Islet precursor cell (in vitro differentiated cells): ENCODE measurements around the gene TSHR.

Experiments used
- DNase-seq: peaks from one replicate; pipeline ENCODE4 v3.0.0-alpha.2; 2018

The TSHR gene

GRCh38 chr14:80955416-80955941, at the start of gene TSHR:
Gene TSHR, plus strand, starts transcription at chr14:80955621. Its CDS starts 60 bp downstream, at chr14:80955681.
- peak; percentile 57 for DNase-seq

GRCh38 chr14:80906336-80906735, 49.1 kb upstream of the TSHR start:
- DNase-seq, result no peak

DNA sequence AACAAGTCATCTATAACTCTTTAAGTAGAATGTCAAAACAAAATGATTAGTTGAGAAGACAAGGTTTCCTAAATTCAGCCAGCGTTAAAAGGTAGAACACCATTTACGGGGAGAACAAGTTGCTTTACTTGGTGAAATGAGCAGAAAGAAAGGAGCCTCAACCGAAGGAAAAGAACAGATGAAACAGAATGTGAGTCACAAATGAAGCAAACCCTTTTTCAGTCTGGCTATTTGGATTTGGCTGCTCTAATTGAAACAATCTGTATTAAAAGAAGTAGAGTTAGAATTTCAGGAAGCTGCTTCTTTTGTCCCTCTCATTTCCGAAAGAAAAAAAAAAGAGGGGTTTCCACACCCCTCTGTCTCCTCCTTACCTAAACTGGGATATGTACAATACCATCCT, 48.5 kb upstream of the TSHR start:
- no peak for DNase-seq

DNA sequence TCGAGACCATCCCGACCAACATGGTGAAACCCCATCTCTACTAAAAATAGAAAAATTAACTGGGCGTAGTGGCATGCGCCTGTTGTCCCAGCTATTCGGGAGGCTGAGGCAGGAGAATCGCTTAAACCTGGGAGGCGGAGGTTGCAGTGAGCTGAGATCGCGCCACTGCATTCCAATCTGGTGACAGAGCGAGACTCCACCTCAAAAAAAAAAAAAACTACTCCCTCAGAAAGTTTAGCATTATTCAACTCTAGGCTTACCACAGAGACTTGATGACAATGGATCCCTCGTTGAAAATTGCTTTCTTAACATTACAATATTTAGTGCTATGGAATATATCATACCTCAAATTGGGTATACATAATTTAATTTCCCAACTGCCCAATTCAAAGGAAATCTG, 43.4 kb upstream of the TSHR start:
- DNase-seq, result peak; percentile 51

DNA sequence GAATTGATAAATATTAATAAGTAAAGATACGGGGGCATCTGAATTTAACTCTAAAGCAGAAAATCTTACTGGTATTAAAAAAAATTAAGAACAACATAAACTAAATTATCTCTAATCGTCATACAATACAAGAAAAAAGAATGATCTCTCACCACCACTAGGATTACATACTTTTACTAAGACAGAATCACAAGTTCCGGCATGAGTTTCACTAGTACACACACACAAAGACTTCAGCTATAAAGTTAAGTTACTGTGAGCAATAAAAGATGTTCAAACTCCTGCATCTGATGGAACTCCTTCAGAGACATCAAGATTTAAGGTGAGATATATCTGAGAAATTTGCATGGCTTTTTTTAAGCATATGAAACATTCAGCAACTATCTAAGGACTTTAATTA, 35.8 kb upstream of the TSHR start:
- no peak for DNase-seq

- DNase-seq, result no peak
Measured at GRCh38 chr14:80923368-80923767, 32.1 kb upstream of the TSHR start.

DNA sequence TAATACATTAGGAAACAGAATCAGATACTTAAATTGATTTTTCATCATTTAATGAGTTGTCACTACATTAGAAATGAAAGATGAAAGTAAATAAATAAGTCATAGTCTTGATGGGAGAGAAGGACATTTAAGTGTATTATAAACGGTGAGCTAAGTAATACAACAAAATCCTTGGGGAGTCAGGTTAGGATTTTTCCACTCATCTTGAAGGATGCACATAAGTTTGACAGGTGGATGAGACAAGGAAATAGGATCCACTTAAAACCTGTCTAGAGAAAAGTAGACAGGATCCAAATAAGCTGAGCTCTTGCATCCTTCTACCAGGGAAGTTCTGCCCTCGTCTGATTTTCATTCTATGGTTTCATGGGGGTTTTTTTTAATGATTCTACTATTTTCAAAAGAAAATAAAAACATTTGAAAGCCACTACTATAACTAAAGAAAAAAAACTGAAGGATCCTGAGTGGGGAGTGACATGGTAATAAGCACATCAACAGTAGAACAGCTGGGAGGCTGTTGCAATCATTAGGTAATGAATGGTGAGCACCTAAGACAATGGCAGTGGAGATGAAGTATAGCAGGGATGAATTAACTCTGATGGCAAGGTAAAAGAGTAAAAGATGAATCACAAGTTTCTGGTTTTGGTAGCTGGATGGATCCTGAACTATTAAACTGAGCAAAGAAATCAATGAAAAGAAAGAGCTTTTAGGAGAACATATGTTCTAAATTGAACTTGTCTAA, 30.9 kb upstream of the TSHR start:
- DNase-seq, result no peak

GRCh38 chr14:80926397-80927082, 28.9 kb upstream of the TSHR start:
- DNase-seq, result no peak

DNA sequence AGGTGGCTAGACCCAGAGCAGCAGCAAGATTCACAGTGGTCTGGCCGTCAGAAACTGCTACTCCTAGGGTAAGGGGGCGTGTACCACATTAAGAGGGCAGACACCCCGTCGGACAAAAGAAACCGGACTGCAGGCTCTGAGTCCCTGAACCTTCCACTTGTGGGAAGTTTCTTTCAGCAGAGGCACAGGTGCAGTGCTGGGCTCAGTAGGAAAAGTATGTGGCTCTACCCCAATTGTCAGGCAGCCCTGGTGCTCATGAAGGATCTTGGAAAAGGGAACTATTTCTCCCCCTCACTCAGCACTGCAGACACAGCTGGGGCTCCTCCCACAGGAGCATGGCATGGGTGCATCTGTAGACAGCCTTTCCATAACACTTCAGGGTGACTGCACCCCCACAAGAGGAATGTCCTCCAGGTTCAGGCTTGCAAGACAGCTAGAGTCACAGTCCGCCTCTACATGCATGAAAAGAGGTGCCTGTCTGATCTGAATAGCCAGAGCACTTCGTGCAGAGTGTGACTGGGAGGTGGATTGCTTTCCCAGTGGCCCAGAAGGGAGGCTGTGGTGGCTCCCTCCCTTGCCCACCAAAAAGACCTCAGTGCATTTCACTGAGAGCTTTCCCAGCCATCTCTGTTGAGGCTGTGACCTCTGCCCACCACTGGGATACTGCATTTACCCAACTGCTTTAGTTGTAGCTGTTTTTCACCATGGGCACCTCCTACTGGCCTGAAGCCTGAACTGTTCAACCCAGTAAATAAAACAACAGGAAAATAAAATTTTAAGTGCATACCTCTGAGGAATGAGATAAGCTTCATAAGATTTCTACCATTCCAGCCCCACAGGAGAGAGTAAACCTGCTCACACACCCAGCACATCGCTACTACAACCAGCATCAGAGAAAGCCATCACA, 28.1 kb upstream of the TSHR start:
- DNase-seq, result no peak

DNA sequence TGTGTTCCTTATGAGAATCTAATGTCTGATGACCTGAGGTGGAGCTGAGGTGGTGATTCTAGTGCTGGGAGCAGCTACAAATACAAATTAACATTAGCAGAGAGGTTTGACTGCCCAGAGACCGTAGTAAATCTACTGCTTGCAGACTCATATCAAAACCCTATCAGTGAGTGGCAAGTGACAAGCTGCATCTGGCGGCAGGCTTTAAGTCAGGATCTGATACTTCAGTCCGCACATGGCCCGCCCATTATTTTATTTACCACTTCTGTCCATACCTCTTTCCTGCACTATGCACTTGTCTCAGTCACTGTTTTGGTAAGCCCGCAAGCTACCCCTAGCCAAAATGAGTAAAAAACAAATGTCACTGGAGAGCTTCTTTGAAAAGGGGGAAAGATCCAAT, 25.3 kb upstream of the TSHR start:
- DNase-seq, result no peak

DNA sequence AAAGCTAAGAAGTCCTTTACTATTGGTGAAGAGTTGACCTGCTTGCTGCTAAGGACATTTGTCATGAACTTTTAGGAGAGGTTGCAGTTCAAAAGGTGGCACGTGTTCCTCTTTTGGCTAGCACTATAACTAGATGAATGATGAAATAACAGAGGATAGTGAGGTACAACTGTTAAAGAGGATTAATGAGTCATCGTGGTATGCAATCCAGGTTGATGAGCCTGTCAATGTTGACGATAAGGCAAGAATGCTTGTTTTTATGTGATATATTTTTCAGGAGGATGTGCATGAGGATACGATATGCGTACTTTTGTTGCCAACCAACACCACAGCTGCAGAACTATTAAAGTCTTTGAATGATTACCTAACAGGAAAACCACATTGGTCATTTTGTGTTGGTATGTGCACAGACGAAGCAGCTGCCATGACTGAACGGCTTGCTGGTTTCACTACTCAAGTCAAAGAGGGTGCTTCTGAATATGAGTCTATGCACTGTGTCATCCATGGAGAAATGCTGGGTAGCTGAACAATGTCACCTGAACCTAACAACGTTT, 24.5 kb upstream of the TSHR start:
- DNase-seq, result no peak

- DNase-seq, result no peak
Measured at GRCh38 chr14:80933282-80933681, 22.1 kb upstream of the TSHR start.

DNA sequence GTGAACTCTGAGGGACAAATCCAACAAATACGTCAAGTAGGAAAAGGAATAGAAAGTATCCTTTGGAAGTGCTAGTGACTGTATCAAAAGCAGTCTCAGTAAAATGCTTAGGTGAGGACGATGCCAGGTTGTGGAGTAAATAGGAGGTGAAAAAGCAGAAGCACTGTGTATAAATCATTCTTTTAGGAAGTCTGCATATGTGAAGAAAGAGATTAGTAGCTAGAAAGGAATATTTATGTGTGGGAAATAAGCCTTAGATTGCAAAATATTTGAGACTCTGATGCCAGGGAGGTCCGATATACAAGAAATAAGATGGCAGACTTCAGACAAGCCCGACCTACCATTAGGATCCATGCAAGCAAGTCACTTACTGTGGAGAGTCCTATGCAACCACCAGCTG, 21.7 kb upstream of the TSHR start:
- no peak for DNase-seq

DNA sequence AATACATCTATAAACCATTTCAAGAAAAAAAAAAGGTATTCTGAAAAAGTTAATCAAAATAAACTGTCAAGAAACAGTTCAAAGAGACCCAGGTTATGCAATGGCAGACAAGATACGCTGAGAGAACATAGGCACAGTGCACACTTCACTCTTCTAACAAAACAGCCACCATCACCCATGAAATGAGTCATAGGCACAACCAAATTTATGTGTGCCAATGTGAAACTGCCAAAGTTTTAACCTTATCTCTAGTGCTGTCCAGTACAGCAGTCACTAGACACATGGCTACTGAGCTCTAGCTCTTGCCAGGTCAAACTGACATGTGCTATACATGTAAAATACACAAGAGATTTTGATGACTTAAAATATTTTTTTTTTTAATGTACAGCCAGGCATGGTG, 15.3 kb upstream of the TSHR start:
- no peak for DNase-seq

DNA sequence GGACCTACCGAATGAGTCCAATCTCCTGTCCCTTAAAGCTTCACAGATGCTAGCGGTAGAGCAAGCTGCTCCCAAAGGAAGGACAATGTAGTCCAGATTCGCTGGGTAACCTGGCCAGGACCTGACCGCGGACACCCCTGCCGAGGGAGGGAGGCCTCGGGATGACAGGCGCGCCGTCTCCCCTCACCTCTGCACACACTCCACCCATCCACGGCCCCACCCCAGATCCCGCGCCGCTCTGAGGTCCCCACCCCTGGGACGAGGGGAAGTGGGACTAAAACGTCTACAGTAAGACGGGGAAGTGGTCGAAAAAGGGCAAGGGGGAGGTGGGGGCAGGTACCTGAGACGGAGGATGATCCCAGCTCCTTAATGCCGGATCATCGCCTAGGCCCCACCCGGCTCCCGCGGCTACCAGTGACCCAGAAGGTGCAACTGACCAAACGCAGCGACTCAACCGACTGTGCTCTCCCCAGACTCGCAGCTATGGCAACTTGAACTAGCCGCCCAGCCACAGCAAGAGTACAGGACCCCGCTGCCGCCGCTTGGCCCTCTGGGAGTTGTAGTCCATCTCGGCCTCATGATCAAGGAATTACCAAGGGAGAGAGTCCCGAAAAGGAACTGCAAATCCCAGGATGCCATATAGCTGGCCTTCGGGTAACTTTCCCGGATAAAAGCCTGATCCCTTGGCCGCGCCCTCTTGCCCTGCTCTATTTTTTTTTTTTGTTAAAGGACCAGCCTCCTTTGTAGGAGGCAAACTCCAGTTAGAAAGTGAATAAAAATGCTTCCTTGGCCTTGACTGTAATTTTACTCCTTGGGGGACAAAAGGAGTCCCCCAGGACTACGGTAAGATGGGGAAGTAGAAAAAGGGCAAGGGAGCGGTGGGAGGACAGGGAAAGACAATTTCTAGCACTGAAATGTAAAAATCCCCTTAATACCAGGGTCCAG, 13.9 kb upstream of the TSHR start, which contains the start of gene CEP128:
Gene CEP128 (minus strand): TSS at position 498 of the 945 bp plus-strand sequence.
- DNase-seq, result peak; percentile 99

DNA sequence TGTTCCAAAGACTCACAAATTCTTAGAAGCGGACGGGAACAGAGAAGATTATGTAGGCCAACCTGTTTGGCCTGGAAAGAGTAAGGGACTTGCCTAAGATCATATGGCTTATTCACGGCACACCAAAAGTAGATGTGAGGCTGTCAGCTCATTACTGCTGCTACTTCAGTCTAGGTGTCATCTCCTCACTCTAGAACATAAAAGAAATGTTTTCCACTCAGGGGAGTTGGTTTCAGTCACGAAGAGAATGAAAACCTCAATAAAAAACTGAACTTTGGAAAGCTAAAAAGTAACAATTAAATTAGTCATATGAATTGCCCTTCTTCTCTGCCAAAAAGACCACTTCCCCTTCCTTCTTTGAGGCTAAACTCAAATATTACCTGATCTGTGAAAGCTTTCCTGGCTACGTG, 13.2 kb upstream of the TSHR start:
- no peak for DNase-seq

- no peak for DNase-seq
Measured at GRCh38 chr14:80944861-80945617, 10.4 kb upstream of the TSHR start.

DNA sequence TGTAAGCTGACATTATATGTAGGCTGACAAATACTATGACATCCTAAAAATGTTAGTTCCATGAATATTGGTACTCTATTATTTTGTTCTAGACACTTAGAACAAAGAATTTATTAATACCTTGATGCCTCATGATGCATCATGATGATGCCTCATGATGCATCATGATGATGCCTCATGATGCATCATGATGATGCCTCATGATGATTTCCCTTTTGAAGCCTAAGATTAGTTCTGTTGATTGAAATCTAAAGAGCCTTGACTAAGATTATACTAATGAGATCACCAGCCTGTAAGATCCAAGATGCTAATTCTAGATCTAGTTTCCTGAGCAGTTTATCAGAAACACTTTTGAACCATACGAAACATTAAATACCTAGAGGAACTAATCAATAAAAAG, 9.2 kb upstream of the TSHR start:
- no peak for DNase-seq

GRCh38 chr14:80946797-80947196, 8.6 kb upstream of the TSHR start:
- DNase-seq, result no peak

DNA sequence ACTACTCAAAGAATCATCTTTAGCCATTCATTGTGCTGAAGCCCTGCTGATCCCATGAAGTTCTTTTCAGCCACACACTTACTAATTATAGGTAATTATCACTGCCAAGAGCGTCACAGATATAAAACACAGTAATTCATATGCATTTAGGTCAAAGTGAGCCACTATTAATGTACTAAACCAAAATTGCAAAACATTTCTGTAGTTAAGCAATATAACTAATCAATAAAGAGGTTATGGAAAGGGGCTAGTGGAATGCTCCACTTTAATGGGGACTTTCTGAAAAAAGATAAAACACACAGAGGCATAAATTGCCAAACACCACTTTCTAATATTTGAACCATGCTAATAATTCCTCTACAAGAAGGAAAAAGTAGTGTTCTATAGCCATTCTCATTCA, 7.1 kb upstream of the TSHR start:
- no peak for DNase-seq

- DNase-seq, result no peak
Measured at GRCh38 chr14:80951491-80951890, 3.9 kb upstream of the TSHR start.
